GM18517 (cell line): Measurements from ENCODE around the gene MYO19.
"Not testable (repeated sequence)": the region's sequence is repeated elsewhere in the genome, so short reads cannot be mapped to it uniquely, and the experiment has no call there.

Source experiments
- ATAC-seq: cut with Tn5 transposase; IDR thresholded peaks from one replicate; pipeline ENCODE4 v1.9.1; 2021; ENCODE audit warnings: mild to moderate bottlenecking, moderate library complexity; ENCODE audit not compliant: unreplicated experiment

The MYO19 gene

GRCh38 chr17:36468903-36469635 is 65.6 kb downstream of the MYO19 start:
- ATAC-seq = no peak

GRCh38 chr17:36464765-36465088 is 69.9 kb downstream of the MYO19 start:
- ATAC-seq = no peak

GRCh38 chr17:36463916-36464764 is 70.5 kb downstream of the MYO19 start:
- ATAC-seq = no peak

GRCh38 chr17:36461330-36462110 is 73.1 kb downstream of the MYO19 start:
- ATAC-seq = no peak

GRCh38 chr17:36460265-36460937 is 74.3 kb downstream of the MYO19 start:
- no peak for ATAC-seq

GRCh38 chr17:36459601-36460000 is 75.1 kb downstream of the MYO19 start:
- no peak for ATAC-seq

- no peak for ATAC-seq
Measured at GRCh38 chr17:36459045-36459444, 75.6 kb downstream of the MYO19 start.

GRCh38 chr17:36457701-36458100 is 77.0 kb downstream of the MYO19 start:
- ATAC-seq = not testable (repeated sequence)

- not testable (repeated sequence) for ATAC-seq
Measured at GRCh38 chr17:36452888-36453287, 81.8 kb downstream of the MYO19 start.

- not testable (repeated sequence) for ATAC-seq
Measured at GRCh38 chr17:36449997-36450396, 84.7 kb downstream of the MYO19 start.
